ENCODE measurements around the gene FETUB. TPM values are rescaled to one million over a fixed set of nuclear protein-coding genes. Genes with fewer than 3 reads are reported as not detected.

FETUB gene
- total and polyA plus RNA-seq, 2 of the 8 experiments (the other 6 are each of a cell fraction or from before 2014, with no cell fraction given): 0.15 TPM; not detected in 1

GRCh38 chr3:186594591-186595113 is 45.5 kb upstream of the FETUB start:
- DNase-seq (ENCODE audit: low read depth in 1 of 2, low spot score in 2 of 2) (no peak), FAIRE-seq (no peak)
- Histone ChIP-seq H2BK120ac (replicated peaks; ENCODE audit: low read depth, low read length) (no peak overlapping the region), H4K5ac (ENCODE audit: insufficient read length, low read depth, low read length) (no peak overlapping the region), H2AK5ac (ENCODE audit: low read depth, low read length) (no peak overlapping the region), H3K9ac (replicated peaks in 1 of 4; ENCODE audit: extremely low read depth in 1 of 4, low read depth in 3 of 4, low read length in 3 of 4) (no peak overlapping the region), H3K14ac (ENCODE audit: insufficient read length) (no peak overlapping the region), H3K4ac (replicated peaks; ENCODE audit: insufficient read length, low read depth, low read length) (no peak overlapping the region), H3K27me3 (replicated peaks in 1 of 4; ENCODE audit: control insufficient read depth in 3 of 4, extremely low read depth in 1 of 4, insufficient read depth in 3 of 4, low read length in 3 of 4) (no peaks in the 10 kb centered on the region; a peak in 1 of 7 replicates), H3K18ac (ENCODE audit: extremely low read depth, low read length) (no peak overlapping the region), H3K36me3 (ENCODE audit: control insufficient read depth in 2 of 4, insufficient read depth in 4 of 4, low read length in 3 of 4) (no peaks in the 10 kb centered on the region), H3K4me3 (ENCODE audit: extremely low read depth in 1 of 4, insufficient read depth in 2 of 4, low read depth in 3 of 4, low read length in 4 of 4) (no peak overlapping the region), H2BK15ac (ENCODE audit: low read length) (no peak overlapping the region), H3K27ac (ENCODE audit: low read depth, low read length) (no peak overlapping the region), H3K23ac (ENCODE audit: insufficient read length) (no peak overlapping the region), H3K4me2 (ENCODE audit: insufficient read depth in 1 of 2, low read depth in 2 of 2, low read length in 2 of 2) (no peak overlapping the region), H3K23me2 (ENCODE audit: low read depth, low read length) (no peaks in the 10 kb centered on the region), H2BK20ac (ENCODE audit: low read length) (no peak overlapping the region), H4K20me1 (replicated peaks in 1 of 2; ENCODE audit: control insufficient read depth in 1 of 2, insufficient read depth in 2 of 2, low read length in 2 of 2) (no peaks in the 10 kb centered on the region), H4K91ac (replicated peaks; ENCODE audit: insufficient read length, low read length) (no peak overlapping the region), H2BK12ac (ENCODE audit: low read depth, low read length) (no peak overlapping the region), H4K8ac (ENCODE audit: extremely low read depth, insufficient read depth, low read length) (peak overlapping the region; percentile 57), H2BK5ac (ENCODE audit: low read depth, low read length) (no peak overlapping the region), H3K56ac (replicated peaks; ENCODE audit: insufficient read length, low read depth, low read length) (no peak overlapping the region), H3K9me3 (ENCODE audit: insufficient read depth in 2 of 2, low read depth in 1 of 2, low read length in 1 of 2) (no peaks in the 10 kb centered on the region), H3K79me1 (ENCODE audit: low read depth, low read length) (no peaks in the 10 kb centered on the region; the same call in 1 of the 2 replicates), H2AFZ (ENCODE audit: low read length) (0 out of 2 replicates have a peak overlapping the region, but pooled peaks have one; percentile 6), H3K79me2 (ENCODE audit: control insufficient read depth in 1 of 2, insufficient read depth in 2 of 2, low read length in 2 of 2) (no peaks in the 10 kb centered on the region), H3K4me1 (replicated peaks in 1 of 4; ENCODE audit: control insufficient read depth in 3 of 4, insufficient read depth in 4 of 4, low read length in 3 of 4) (no peaks in the 10 kb centered on the region)
- ChIA-PET CTCF (ENCODE audit: partially characterized antibody) (interaction anchor here (0.7 to 23.7 kb wide), 6 partner anchors 8 to 214 kb away, joined by 3 to 333 read pairs (median 3); partner anchors contain the start of gene AHSG), POLR2A (ENCODE audit: partially characterized antibody) (interaction anchor here (10.2 kb wide), 1 partner anchor 190 kb away, joined by 85 read pairs; the partner anchor contains the start of gene EIF4A2)
- WGBS, 2 experiments (ENCODE audit: extremely low coverage in 1 of 2, insufficient coverage in 1 of 2, insufficient read length in 1 of 2, insufficient replicate concordance in 2 of 2, low coverage in 1 of 2, low lambda C conversion rate in 2 of 2, missing lambda C conversion rate in 1 of 2): 88% methylated on average over 6 of the region's 6 CpGs; no CpG with 5 or more reads in 1 of the 2 experiments
- no peak for TF ChIP-seq USF2 (IDR thresholded peaks at IDR 0.05; ENCODE audit: low read length)
- TF ChIP-seq, protein P1, sequence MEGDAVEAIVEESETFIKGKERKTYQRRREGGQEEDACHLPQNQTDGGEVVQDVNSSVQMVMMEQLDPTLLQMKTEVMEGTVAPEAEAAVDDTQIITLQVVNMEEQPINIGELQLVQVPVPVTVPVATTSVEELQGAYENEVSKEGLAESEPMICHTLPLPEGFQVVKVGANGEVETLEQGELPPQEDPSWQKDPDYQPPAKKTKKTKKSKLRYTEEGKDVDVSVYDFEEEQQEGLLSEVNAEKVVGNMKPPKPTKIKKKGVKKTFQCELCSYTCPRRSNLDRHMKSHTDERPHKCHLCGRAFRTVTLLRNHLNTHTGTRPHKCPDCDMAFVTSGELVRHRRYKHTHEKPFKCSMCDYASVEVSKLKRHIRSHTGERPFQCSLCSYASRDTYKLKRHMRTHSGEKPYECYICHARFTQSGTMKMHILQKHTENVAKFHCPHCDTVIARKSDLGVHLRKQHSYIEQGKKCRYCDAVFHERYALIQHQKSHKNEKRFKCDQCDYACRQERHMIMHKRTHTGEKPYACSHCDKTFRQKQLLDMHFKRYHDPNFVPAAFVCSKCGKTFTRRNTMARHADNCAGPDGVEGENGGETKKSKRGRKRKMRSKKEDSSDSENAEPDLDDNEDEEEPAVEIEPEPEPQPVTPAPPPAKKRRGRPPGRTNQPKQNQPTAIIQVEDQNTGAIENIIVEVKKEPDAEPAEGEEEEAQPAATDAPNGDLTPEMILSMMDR (IDR thresholded peaks at IDR 0.05; ENCODE audit: control extremely low read depth in 1 of 3, insufficient read depth in 1 of 3, low read depth in 1 of 3, low read length in 3 of 3): no peak
- TF ChIP-seq CTBP2 (IDR thresholded peaks at IDR 0.05; ENCODE audit: borderline replicate concordance, insufficient read depth, insufficient read length, low read length): no peak
- no peak for TF ChIP-seq SRF (IDR thresholded peaks at IDR 0.05; ENCODE audit: low read depth, low read length)
- no peak for TF ChIP-seq EZH2 (IDR thresholded peaks at IDR 0.05; ENCODE audit: low read depth, low read length, severe bottlenecking)
- TF ChIP-seq SIN3A (conservative IDR thresholded peaks at IDR 0.05 in 1 of 2, IDR thresholded peaks at IDR 0.05 in 1 of 2; ENCODE audit: low read depth in 1 of 2, low read length in 2 of 2): no peak
- TF ChIP-seq TEAD4 (IDR thresholded peaks at IDR 0.05; ENCODE audit: low read depth, low read length): no peak
- no peak for TF ChIP-seq SP1 (IDR thresholded peaks at IDR 0.05; ENCODE audit: low read depth, low read length)
- no peak for TF ChIP-seq NANOG (IDR thresholded peaks at IDR 0.05; ENCODE audit: insufficient read depth, low read depth, low read length, poor library complexity, severe bottlenecking)
